IPS-15b (cell line): ENCODE results near the gene HNF4A.

ENCODE experiments used
- H3K27me3 ChIP-seq: one replicate; pipeline ENCODE4 v1.6.1; 2013; ENCODE audit warnings: low read length; ENCODE audit not compliant: control insufficient read depth, insufficient read depth
- H3K36me3 ChIP-seq: one replicate; pipeline ENCODE4 v1.6.1; 2013; ENCODE audit warnings: low read length; ENCODE audit not compliant: control insufficient read depth, insufficient read depth
- H3K4me1 ChIP-seq: one replicate; pipeline ENCODE4 v1.6.1; 2013; ENCODE audit warnings: mild to moderate bottlenecking, low read length; ENCODE audit not compliant: control insufficient read depth, insufficient read depth
- H3K4me3 ChIP-seq: one replicate; pipeline ENCODE4 v1.5.1; 2013; ENCODE audit warnings: low read depth, low read length
- H3K9ac ChIP-seq: one replicate; pipeline ENCODE4 v1.6.1; 2013; ENCODE audit warnings: low read depth, mild to moderate bottlenecking, low read length
- H3K9me3 ChIP-seq: one replicate; pipeline ENCODE4 v1.6.1; 2013; ENCODE audit warnings: mild to moderate bottlenecking, low read length; ENCODE audit not compliant: control insufficient read depth, insufficient read depth

HNF4A gene

DNA sequence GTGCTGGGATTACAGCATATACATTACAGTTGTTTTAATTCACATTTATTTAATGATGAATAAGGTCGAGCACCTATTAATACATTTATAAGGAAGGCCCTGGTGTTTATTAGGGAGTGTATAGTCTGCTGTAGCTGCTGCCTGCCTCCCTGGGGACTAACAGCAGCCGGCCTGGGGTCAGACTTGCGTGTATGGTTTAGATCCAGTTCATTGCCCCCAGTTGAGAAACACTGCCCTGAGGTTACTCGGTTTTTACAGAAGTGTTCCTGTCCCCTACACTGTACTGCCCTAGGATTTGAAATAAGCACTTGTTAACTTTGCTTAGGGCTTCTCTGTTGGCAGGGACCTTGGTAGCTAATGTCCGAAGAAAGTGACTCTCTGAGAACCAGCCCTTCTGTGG is 124.1 kb downstream of the HNF4A start:
- Histone ChIP-seq H3K4me1 (peaks cover 3% of the 10 kb centered on the region), H3K36me3 (no peaks in the 10 kb centered on the region), H3K27me3 (no peaks in the 10 kb centered on the region)

DNA sequence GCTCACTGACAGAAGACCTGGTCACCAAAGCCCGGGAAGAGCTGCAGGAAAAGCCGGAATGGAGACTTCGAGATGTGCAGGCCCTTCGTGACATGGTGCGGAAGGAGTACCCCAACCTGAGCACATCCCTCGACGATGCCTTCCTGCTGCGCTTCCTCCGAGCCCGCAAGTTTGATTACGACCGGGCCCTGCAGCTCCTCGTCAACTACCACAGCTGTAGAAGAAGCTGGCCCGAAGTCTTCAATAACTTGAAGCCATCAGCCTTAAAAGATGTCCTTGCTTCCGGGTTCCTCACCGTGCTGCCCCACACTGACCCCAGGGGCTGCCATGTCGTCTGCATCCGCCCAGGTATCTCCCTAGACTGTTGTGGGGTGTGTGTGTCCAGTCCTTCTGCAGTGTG is 124.6 kb downstream of the HNF4A start:
- peaks cover 3% of the 10 kb centered on the region for H3K4me1 ChIP-seq
- no peak overlapping the region for H3K4me3 ChIP-seq
- no peaks in the 10 kb centered on the region for H3K36me3 ChIP-seq
- no peaks in the 10 kb centered on the region for H3K27me3 ChIP-seq
- no peaks in the 10 kb centered on the region for H3K9me3 ChIP-seq
- no peak overlapping the region for H3K9ac ChIP-seq

More for the DNA sequence above, 124.1 kb downstream of the HNF4A start:
- Histone ChIP-seq H3K9ac (no peak overlapping the region), H3K4me3 (no peak overlapping the region), H3K9me3 (no peaks in the 10 kb centered on the region)

DNA sequence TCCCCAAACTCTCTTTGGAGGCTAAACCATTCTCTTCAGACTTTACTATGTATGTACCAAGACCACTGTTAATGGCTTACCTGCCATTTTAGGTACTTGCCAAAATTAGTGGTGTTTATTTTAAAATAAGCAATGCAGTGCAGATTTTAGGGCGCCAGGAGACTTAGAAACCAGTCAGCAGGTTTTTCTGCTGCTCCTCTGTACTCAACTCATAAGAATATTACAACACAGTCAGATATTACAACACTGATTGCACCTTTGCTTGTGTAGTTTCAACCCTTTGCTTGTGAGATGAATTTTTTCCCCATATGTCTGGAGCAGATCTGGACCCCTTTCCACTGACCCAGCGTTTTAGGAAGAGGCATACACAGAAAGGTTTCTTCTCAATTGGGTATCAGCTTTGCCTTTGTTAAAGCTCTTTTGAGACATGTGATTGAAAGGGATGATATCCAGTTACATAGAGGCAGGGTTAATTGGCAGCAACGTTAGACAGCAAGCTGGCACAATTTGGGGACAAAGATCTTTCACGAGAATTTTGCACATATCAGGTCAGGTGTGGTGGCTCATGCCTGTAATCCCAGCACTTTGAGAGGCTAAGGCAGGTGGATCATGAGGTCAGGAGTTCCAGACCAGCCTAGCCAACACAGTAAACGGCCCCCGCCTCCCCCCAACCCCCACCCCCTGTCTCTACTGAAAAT is 126.4 kb downstream of the HNF4A start:
- Histone ChIP-seq H3K27me3 (no peaks in the 10 kb centered on the region), H3K36me3 (no peaks in the 10 kb centered on the region), H3K9ac (no peak overlapping the region), H3K9me3 (no peaks in the 10 kb centered on the region), H3K4me3 (no peak overlapping the region), H3K4me1 (no peaks in the 10 kb centered on the region)

DNA sequence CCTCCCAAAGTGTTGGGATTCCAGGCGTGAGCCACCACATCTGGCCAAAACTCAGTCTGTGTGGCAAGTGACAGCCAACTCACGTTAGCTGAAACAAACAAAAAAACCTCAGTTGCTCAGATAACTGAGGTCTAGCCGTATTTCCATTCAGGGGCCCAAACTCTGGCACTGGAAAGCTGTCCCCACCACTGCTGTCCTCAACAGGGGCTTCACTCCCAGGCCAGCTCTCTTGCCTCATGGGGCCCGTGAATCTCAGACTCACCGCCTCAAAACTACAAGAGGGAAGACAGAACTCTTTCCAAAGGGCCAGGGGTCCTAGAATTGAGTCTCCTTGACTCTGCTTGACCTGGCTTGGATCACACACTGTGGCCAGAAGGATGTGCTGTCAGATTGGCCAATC is 127.6 kb downstream of the HNF4A start:
- Histone ChIP-seq H3K9ac (no peak overlapping the region), H3K4me3 (no peak overlapping the region), H3K9me3 (no peaks in the 10 kb centered on the region), H3K27me3 (no peaks in the 10 kb centered on the region), H3K4me1 (no peaks in the 10 kb centered on the region), H3K36me3 (no peaks in the 10 kb centered on the region)
